ENCODE measurements around the gene SMAD2.

DNA sequence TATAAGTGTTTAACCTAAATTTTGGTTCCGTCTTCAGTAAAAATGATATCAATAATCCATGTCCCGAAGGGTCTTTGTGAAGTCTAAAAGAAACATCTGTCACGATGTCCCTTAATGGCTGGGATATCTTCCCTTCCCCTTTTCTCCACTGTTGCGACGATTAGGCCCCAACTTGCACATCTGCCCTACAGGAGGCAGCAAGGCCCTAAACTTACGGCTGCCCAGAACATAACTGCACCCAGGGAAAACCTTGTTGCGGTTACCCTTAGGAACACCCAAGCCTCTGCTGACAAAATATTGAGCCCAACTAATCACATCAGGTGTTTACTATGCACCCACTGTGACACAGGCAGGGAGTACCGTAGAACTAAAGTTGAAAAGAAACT is 1.3 kb upstream of the SMAD2 start:
- no peak for TF ChIP-seq ZNF8 (CRISPR knock-in tag; IDR thresholded peaks at IDR 0.05)
- no peak for TF ChIP-seq ZNF565 (CRISPR knock-in tag; conservative IDR thresholded peaks at IDR 0.05; ENCODE audit: low read depth)
- TF ChIP-seq BACH2 (CRISPR knock-in tag; IDR thresholded peaks at IDR 0.05; ENCODE audit: borderline replicate concordance): no peak
- TF ChIP-seq ISL1 (CRISPR knock-in tag; IDR thresholded peaks at IDR 0.05): no peak
- no peak for TF ChIP-seq ESRRG (CRISPR knock-in tag; IDR thresholded peaks at IDR 0.05)
- no peak for TF ChIP-seq OSR1 (CRISPR knock-in tag; IDR thresholded peaks at IDR 0.05)
- TF ChIP-seq, protein P1, sequence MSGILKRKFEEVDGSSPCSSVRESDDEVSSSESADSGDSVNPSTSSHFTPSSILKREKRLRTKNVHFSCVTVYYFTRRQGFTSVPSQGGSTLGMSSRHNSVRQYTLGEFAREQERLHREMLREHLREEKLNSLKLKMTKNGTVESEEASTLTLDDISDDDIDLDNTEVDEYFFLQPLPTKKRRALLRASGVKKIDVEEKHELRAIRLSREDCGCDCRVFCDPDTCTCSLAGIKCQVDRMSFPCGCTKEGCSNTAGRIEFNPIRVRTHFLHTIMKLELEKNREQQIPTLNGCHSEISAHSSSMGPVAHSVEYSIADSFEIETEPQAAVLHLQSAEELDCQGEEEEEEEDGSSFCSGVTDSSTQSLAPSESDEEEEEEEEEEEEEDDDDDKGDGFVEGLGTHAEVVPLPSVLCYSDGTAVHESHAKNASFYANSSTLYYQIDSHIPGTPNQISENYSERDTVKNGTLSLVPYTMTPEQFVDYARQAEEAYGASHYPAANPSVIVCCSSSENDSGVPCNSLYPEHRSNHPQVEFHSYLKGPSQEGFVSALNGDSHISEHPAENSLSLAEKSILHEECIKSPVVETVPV (CRISPR knock-in tag; IDR thresholded peaks at IDR 0.05): no peak
- TF ChIP-seq, protein P2, sequence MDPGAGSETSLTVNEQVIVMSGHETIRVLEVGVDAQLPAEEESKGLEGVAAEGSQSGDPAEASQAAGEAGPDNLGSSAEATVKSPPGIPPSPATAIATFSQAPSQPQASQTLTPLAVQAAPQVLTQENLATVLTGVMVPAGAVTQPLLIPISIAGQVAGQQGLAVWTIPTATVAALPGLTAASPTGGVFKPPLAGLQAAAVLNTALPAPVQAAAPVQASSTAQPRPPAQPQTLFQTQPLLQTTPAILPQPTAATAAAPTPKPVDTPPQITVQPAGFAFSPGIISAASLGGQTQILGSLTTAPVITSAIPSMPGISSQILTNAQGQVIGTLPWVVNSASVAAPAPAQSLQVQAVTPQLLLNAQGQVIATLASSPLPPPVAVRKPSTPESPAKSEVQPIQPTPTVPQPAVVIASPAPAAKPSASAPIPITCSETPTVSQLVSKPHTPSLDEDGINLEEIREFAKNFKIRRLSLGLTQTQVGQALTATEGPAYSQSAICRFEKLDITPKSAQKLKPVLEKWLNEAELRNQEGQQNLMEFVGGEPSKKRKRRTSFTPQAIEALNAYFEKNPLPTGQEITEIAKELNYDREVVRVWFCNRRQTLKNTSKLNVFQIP (CRISPR knock-in tag; IDR thresholded peaks at IDR 0.05; ENCODE audit: borderline replicate concordance, low read depth): no peak
- no peak for TF ChIP-seq PPARA (CRISPR knock-in tag; IDR thresholded peaks at IDR 0.05; ENCODE audit: borderline replicate concordance)
- TF ChIP-seq ARNTL (CRISPR knock-in tag; IDR thresholded peaks at IDR 0.05; ENCODE audit: borderline replicate concordance, low read depth): no peak
- no peak for TF ChIP-seq ZFP3 (CRISPR knock-in tag; IDR thresholded peaks at IDR 0.05)

Data from SK-N-SH treated with all-trans-retinoic acid at 6 μM for 48 hours (cell line).